Mucosa of stomach (tissue), 1 donor: ENCODE data around the gene FTCDNL1.

Experiments
- H3K27me3 ChIP-seq: one replicate; pipeline ENCODE4 v1.7.0; 2013; ENCODE audit warnings: mild to moderate bottlenecking, low read length; ENCODE audit not compliant: control insufficient read depth, insufficient read depth
- H3K36me3 ChIP-seq: one replicate; pipeline ENCODE4 v1.7.0; 2013; ENCODE audit warnings: low read length; ENCODE audit not compliant: control insufficient read depth, insufficient read depth
- H3K4me1 ChIP-seq: one replicate; pipeline ENCODE4 v1.7.0; 2013; ENCODE audit warnings: mild to moderate bottlenecking, low read length; ENCODE audit not compliant: control insufficient read depth, insufficient read depth
- H3K4me3 ChIP-seq: one replicate; pipeline ENCODE4 v1.7.0; 2013; ENCODE audit warnings: low read length
- H3K9ac ChIP-seq: one replicate; pipeline ENCODE4 v1.7.0; 2013; ENCODE audit warnings: mild to moderate bottlenecking, low read length, moderate library complexity
- H3K9me3 ChIP-seq: one replicate; pipeline ENCODE4 v1.7.0; 2013; ENCODE audit warnings: mild to moderate bottlenecking, low read length, moderate library complexity; ENCODE audit not compliant: control insufficient read depth
- donor health status: Pancreatic carcinoma.

Gene FTCDNL1

DNA sequence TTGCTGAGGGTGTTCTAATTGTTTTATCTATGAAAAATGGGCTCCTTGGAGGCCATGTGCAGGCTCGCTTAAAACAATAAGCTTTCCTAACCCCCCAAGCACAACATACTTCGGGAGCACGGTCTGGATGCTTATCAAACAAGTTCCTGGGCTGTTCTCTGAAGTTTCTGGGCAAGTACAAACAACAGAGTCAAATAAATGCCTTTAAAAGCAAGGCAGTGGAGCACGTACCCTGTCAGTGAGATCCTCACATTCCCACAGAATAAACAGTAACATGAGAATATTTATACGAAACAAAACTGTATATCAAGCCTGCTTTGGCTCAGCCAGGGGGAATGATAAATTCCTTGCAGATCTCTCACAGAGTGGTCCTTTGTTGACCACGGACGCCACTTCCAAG lies 44.8 kb downstream of the FTCDNL1 start:
- H3K9me3 ChIP-seq: no peaks in the 10 kb centered on the region
- no peaks in the 10 kb centered on the region for H3K36me3 ChIP-seq
- no peaks in the 10 kb centered on the region for H3K4me1 ChIP-seq
- no peaks in the 10 kb centered on the region for H3K27me3 ChIP-seq
- H3K9ac ChIP-seq: no peak overlapping the region
- H3K4me3 ChIP-seq: no peak overlapping the region

DNA sequence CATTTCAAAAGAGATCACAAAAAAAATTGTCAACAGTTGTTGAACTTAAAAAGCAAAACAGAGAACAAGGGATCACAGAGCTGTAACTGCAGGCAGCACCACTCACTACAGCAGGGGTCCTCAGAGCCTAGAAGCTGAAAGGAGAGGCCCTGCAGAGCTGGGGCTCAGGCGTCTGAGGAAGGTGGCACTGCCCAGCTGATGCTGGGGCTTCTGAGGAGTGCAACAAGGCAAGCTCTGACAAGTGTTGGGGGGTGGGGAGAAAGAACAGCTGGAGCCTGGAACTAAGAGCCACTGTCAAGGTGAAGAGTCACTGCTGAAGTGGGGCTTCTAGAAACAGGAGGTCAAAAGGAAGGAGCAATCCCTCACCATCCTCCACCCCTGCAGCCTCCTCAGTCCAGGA lies 46.2 kb downstream of the FTCDNL1 start:
- no peak overlapping the region for H3K9ac ChIP-seq

DNA sequence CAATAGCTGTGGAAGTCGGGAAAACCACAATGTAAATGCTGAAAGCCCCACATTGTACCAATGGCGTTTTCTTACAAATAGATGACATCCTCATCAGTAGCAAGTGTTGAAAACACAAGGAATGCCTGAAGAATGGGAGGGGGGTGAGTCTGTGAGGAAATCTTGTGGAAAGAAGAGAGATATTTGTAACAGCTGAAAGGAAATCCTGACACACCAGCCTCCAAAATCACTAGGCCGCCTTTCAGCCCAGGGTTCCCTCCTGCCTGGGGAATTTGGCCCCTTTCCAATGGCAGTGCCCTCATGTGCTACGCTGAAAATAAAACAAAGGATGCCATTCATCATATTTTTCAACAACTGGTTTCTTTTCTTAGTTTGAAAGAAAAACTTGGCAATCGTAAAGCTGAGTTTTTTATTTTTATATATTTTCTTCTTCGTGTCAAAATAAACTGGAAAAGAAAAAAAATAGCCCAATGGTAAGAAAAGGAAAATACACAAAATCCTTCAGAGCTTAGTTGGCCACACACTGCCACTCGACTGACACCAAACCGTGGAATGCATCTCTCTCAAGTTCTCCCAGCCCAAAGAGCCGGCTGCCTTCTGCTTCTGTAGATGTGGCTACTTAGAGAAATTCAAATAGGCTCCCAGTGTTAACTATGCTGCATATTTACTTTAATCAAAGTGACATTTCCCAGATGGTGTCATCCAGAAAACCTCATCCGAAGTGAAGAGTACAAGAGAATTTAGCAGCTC lies 52.0 kb downstream of the FTCDNL1 start:
- Histone ChIP-seq H3K4me3 (no peak overlapping the region), H3K27me3 (no peaks in the 10 kb centered on the region), H3K36me3 (no peaks in the 10 kb centered on the region), H3K4me1 (peaks cover 6% of the 10 kb centered on the region), H3K9ac (no peak overlapping the region), H3K9me3 (no peaks in the 10 kb centered on the region)

More for the DNA sequence above, 46.2 kb downstream of the FTCDNL1 start:
- no peaks in the 10 kb centered on the region for H3K36me3 ChIP-seq
- no peak overlapping the region for H3K4me3 ChIP-seq
- H3K9me3 ChIP-seq: no peaks in the 10 kb centered on the region
- H3K4me1 ChIP-seq: no peaks in the 10 kb centered on the region
- H3K27me3 ChIP-seq: no peaks in the 10 kb centered on the region

DNA sequence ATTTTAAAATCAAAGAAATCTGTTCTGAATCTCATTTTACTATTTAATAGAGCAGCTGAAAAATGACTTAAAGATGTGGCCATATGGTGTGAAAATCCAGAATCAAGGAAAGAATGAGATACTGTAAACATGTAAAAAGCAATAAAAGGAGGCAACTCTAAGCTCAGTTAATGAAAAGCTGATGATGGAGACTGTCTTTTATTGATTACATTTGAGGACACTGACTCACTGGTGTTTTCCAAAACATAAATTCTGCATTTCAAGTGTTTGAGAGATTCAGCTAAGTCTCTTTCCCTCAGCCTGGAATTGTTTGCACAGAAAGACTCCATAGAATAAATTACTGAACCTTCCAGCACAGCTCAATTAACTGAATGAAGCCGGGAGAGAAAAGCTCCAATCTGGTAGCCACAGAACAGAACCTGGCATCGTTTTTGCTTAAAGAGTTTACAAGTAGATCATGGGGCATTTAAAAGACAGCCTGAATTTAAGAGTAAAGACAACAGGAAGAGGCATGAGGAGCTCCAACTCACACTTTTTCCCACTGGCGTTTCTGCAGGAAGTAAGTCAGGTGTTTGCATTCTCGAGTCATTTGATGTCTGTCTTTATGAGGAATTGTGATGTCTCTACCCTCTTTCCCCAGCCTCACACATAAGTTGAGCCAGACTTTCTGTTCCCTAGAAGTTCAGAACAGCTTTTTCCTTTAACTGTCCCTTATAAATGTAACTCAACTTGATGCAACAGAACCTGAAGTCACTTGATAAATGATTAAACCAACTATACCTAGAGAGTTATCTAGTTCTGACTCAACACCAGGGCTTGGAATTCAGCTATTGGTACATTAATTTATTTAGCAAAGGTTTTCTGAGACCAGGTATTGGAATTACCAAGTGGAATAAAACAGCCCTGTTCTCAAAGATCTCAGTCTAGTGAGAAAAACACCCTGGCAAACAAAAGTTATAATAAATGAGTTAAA lies 53.3 kb downstream of the FTCDNL1 start:
- Histone ChIP-seq H3K27me3 (no peaks in the 10 kb centered on the region), H3K4me3 (no peak overlapping the region), H3K4me1 (peaks cover 6% of the 10 kb centered on the region), H3K9me3 (no peaks in the 10 kb centered on the region), H3K9ac (no peak overlapping the region), H3K36me3 (no peaks in the 10 kb centered on the region)

DNA sequence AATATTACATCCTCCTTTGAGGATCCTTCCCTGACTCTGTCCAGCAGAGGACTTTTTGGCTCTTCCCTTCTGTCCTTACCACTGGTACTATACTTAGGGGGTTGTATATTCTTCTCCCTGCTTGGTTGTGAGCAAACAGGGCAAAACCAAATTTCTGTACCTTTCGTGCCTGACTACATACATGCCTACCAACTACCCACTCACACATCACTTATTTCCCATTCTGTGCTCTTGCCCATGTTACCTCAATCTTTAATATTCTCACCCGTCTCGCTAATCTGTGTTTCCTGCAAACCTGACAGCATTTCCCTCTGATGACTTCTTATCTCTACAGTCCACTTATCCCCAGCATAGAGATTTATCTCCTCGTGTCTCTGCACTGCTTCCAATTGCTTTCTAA lies 58.6 kb downstream of the FTCDNL1 start:
- no peaks in the 10 kb centered on the region for H3K27me3 ChIP-seq
- no peak overlapping the region for H3K9ac ChIP-seq
- H3K9me3 ChIP-seq: no peaks in the 10 kb centered on the region
- no peak overlapping the region for H3K4me3 ChIP-seq
- no peaks in the 10 kb centered on the region for H3K4me1 ChIP-seq
- no peaks in the 10 kb centered on the region for H3K36me3 ChIP-seq

DNA sequence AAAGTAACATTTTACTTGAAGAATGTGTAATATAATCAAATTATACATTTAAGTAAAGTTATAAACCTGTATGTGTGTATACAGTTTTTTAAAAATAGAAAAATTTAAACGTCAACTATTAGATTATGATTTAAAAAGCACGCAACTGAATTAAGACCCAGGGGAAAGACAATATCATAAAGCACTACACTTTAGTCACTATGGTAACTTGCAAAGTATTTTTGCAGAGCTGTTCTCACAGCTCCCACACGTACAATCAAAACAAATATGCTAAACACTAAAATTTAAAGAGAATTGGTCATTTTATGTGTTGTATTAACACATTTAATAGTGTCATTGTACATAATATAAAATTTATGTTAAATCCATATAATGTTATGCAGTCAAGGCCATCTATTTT lies 59.7 kb downstream of the FTCDNL1 start:
- no peak overlapping the region for H3K9ac ChIP-seq
- H3K4me1 ChIP-seq: no peaks in the 10 kb centered on the region
- no peaks in the 10 kb centered on the region for H3K9me3 ChIP-seq
- no peak overlapping the region for H3K4me3 ChIP-seq
- H3K36me3 ChIP-seq: no peaks in the 10 kb centered on the region
- no peaks in the 10 kb centered on the region for H3K27me3 ChIP-seq

DNA sequence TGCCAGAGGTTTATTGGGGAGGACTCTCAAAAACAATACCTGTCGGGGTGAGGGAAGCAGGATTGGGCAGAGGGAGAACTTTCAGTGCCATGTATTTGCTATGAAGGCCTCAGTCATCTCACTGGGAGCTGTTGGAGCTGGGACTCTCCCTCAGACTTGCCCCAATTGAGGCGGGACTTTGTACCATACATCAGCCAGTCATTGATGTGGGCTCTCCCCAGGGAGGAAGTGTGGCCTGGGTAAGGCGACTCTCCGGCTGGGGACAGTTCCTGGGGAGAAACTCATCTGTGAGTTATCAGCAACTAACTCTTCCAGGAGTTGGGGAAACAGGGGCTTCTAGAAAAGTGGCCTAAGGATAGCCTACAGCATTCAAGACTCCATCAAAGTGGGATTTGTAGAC lies 66.5 kb downstream of the FTCDNL1 start:
- Histone ChIP-seq H3K4me3 (no peak overlapping the region), H3K9ac (no peak overlapping the region)

DNA sequence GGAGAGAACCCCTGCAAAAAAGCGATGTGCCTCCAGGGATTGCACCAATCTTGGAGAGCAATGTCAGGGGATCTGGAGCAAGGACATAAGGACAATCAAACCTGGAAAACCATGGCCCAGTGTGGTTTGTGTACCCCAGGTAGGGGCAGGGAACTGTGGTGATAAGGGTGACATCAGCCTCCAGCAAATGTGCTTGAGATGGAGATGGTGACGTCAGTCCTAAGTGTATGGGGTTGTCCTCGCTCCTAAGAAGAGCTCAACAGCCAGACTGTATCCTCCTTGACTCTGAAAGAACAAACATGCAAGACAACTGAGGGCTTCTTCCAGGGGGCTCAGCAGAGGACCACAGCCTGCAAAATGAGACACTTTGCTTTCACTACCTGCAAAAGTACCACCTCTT lies 71.4 kb downstream of the FTCDNL1 start:
- Histone ChIP-seq H3K4me1 (no peaks in the 10 kb centered on the region), H3K36me3 (no peaks in the 10 kb centered on the region)

More for the DNA sequence above, 66.5 kb downstream of the FTCDNL1 start:
- no peaks in the 10 kb centered on the region for H3K27me3 ChIP-seq
- no peaks in the 10 kb centered on the region for H3K4me1 ChIP-seq
- H3K36me3 ChIP-seq: no peaks in the 10 kb centered on the region
- no peaks in the 10 kb centered on the region for H3K9me3 ChIP-seq

DNA sequence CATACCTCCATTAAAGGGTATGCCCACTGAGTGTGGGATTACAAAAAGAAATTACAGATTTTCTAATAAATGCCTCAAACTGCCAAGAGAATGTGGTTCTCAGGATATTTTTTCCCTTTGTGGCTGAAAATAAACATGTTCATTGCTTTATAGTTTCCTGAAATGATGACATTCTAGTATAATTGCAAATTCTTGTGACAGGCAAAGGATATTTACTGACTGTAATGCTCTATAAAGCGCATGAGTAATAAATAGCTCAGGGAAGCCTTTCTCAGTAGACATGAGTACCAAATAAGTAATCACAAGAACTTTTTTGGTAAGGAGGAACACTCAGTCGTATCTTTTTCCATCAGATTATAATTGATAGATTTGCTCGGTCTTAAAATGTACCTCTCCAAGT lies 72.3 kb downstream of the FTCDNL1 start:
- Histone ChIP-seq H3K9ac (no peak overlapping the region), H3K27me3 (no peaks in the 10 kb centered on the region), H3K9me3 (no peaks in the 10 kb centered on the region), H3K4me3 (no peak overlapping the region), H3K4me1 (no peaks in the 10 kb centered on the region), H3K36me3 (no peaks in the 10 kb centered on the region)

More for the DNA sequence above, 71.4 kb downstream of the FTCDNL1 start:
- Histone ChIP-seq H3K9me3 (no peaks in the 10 kb centered on the region), H3K4me3 (no peak overlapping the region), H3K27me3 (no peaks in the 10 kb centered on the region), H3K9ac (no peak overlapping the region)

DNA sequence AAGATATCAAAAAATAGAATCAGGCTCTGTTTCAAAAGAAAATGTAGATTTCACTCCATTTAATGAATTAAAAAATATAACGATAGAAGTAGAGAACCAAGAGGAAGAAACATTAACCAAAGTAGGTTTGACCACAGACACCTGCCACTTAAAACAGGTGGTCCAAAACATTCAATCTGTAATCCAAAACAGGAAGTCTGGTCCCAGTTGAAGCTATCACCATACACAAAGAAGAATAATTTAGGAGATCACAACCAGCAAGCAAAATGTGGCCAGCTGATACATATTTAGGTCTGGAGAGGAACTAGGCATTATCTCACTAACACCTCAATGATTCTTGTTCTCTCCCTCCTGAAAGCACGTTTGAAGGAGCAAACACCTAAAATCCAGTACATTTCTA lies 73.1 kb downstream of the FTCDNL1 start:
- no peak overlapping the region for H3K9ac ChIP-seq
- no peaks in the 10 kb centered on the region for H3K27me3 ChIP-seq
- no peaks in the 10 kb centered on the region for H3K4me1 ChIP-seq
- H3K9me3 ChIP-seq: no peaks in the 10 kb centered on the region
- H3K4me3 ChIP-seq: no peak overlapping the region
- no peaks in the 10 kb centered on the region for H3K36me3 ChIP-seq

DNA sequence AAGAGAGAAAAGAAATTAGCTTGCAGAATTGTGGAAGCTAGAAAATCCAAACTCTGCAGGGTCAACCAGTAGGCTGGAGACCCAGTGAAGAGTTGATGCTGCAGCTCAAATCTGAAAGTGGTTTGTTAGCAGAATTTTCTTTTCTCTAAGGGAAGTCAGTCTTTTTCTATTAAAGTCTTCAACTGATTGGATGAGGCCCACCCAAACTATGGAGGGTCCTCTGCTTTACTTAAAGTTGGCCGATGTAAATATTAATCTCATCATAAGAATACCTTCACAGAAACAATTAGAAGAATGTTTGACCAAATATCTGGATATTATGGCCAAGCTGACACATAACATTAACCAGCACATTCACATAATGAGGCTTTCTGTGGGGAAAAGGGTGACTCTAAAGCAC lies 73.7 kb downstream of the FTCDNL1 start:
- H3K27me3 ChIP-seq: no peaks in the 10 kb centered on the region
- no peaks in the 10 kb centered on the region for H3K36me3 ChIP-seq
- no peaks in the 10 kb centered on the region for H3K9me3 ChIP-seq
- H3K9ac ChIP-seq: no peak overlapping the region
- no peaks in the 10 kb centered on the region for H3K4me1 ChIP-seq
- H3K4me3 ChIP-seq: no peak overlapping the region

DNA sequence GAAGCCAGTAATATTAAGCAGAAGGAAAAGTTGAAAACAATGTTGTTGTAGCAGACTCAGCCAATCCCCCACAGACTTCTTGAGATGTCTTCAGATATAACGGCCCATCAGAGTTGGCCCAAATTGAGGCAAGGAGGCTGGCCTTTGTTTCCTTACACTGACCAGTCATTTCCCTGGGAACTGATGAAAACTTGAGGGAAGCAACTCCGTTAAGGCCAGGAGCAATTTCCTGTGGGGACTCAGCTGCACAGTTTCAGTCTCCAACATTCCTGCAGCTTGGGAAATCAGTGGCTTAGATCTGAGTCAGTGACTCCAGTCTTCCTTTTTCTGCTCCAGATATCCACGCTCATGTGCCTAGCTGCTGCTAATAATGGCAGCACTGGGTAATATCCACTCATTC lies 75.7 kb downstream of the FTCDNL1 start:
- Histone ChIP-seq H3K36me3 (no peaks in the 10 kb centered on the region), H3K4me3 (no peak overlapping the region), H3K4me1 (no peaks in the 10 kb centered on the region), H3K9me3 (no peaks in the 10 kb centered on the region), H3K9ac (no peak overlapping the region), H3K27me3 (no peaks in the 10 kb centered on the region)
